Spleen (tissue), 11 donors: ENCODE results near the gene MROH8. TPM values are rescaled to one million over a fixed set of nuclear protein-coding genes. Genes with fewer than 3 reads are reported as not detected.

Experiments used
- DNase-seq: peaks from one replicate; pipeline ENCODE4 v3.0.0-alpha.2; 2020
- H3K27ac ChIP-seq, 8 donors: fragments of 200-600 bp; sonication (generic) in 7 of 8; 1 replicate in 4 of 8; 2 replicates in 4 of 8; pipeline versions ENCODE4 v1.5.0 to v1.8.0; 2016 to 2021; ENCODE audit warnings: inconsistent platforms in 4 of 8, mild to moderate bottlenecking in 4 of 8, moderate library complexity in 1 of 8
- H3K27me3 ChIP-seq, 7 donors: fragments of 200-600 bp; sonication (generic) in 6 of 7; replicated peaks in 1 of 7; 1 replicate in 4 of 7; 2 replicates in 3 of 7; pipeline versions ENCODE4 v1.5.0 to v1.8.0; 2016 to 2021; ENCODE audit warnings: inconsistent platforms in 3 of 7, mild to moderate bottlenecking in 1 of 7
- H3K36me3 ChIP-seq, 6 donors: fragments of 200-600 bp; sonication (generic) in 5 of 6; 1 replicate in 4 of 6; 2 replicates in 2 of 6; pipeline versions ENCODE4 v1.5.0 to v1.8.0; 2016 to 2021; ENCODE audit warnings: inconsistent platforms in 2 of 6
- H3K4me1 ChIP-seq, 6 donors: fragments of 200-600 bp; sonication (generic) in 5 of 6; 1 replicate in 3 of 6; 2 replicates in 3 of 6; pipeline versions ENCODE4 v1.5.0 to v1.8.0; 2016 to 2021; ENCODE audit warnings: inconsistent platforms in 3 of 6
- H3K4me3 ChIP-seq, 8 donors: fragments of 200-600 bp; sonication (generic) in 7 of 8; 1 replicate in 4 of 8; 2 replicates in 4 of 8; pipeline versions ENCODE4 v1.5.0 to v1.8.0; 2016 to 2021; ENCODE audit warnings: inconsistent platforms in 4 of 8, mild to moderate bottlenecking in 4 of 8, moderate library complexity in 2 of 8
- H3K9me3 ChIP-seq, 8 donors: fragments of 200-600 bp; sonication (generic) in 7 of 8; 1 replicate in 4 of 8; 2 replicates in 4 of 8; pipeline versions ENCODE4 v1.5.0 to v1.8.0; 2016 to 2021; ENCODE audit warnings: inconsistent platforms in 4 of 8
- CTCF ChIP-seq, 11 experiments: fragments of 200-600 bp in 7 of 11; fragments of 450-650 bp in 4 of 11; sonication (generic) in 4 of 11; IDR thresholded peaks in 8 of 11; conservative IDR thresholded peaks in 3 of 11; 1 replicate in 7 of 11; 2 replicates in 4 of 11; pipeline versions ENCODE4 v1.4.0 to v1.8.0; 2016 to 2021; ENCODE audit warnings: antibody characterized with exemption in 11 of 11, inconsistent platforms in 4 of 11, mild to moderate bottlenecking in 1 of 11
- POLR2A ChIP-seq, 3 donors: fragments of 450-650 bp; IDR thresholded peaks; one replicate each; pipeline ENCODE4 v1.5.1; 2017; ENCODE audit warnings: antibody characterized with exemption in 3 of 3, mild to moderate bottlenecking in 1 of 3
- POLR2AphosphoS5 ChIP-seq, 3 donors: sonication (generic); formaldehyde crosslinking; IDR thresholded peaks; one replicate each; pipeline ENCODE4 v1.5.1; 2017; ENCODE audit warnings: antibody characterized with exemption in 3 of 3
- WGBS, 5 donors: extraction: QIAGEN DNeasy Blood & Tissue Kit in 3 of 5; methylation state at CpG; one replicate each; pipeline versions ENCODE4 v1.1.5 to v1.1.7; 2013 to 2018; 5-methylcytosine and 5-hydroxymethylcytosine counted together
- intact Hi-C: fragments of 100-400 bp; cut with DNase I; formaldehyde crosslinking; loops from one replicate; pipeline ENCODE4 v1.15.0; 2023; ENCODE audit warnings: low total_unique reads
- polyA plus RNA-seq, 3 donors: library from polyadenylated mRNA; stranded (reverse); fragments of 200-250 nt; gene quantifications; one replicate each; pipeline ENCODE4 v1.2.1, GENCODE V29; 2013
- total RNA-seq, 7 donors: library from RNA; depleted of rRNA in 3 of 7; stranded (reverse); fragments of >200 nt in 3 of 7; fragmentation: NEBNext Ultra II Directional in 4 of 7; extraction: Animal tissue kit (Norgen Biotek cat#: 25700) in 4 of 7; gene quantifications; one replicate each; pipeline versions ENCODE4 v1.1.0 to v1.2.1, GENCODE V29; 2016 to 2021
- donor health status: healthy with polysubstance abuse.
- donor health status: DM: no; HTN: no; CAD: no; lungs with moderate emphysema.
- donor health status: DM: no; HTN: no; CAD: no.
- donor health status: Bipolar disorder and iron deficiency.
- donor health status: healthy.
- donor health status: DM: no; HTN: no; CAD: no.
- donor health status: DM: yes; HTN: yes; CAD: no.

Gene MROH8
- total and polyA plus RNA-seq, 10 donors: 0.97 to 4.0 (median 3.1) TPM

- no peak for DNase-seq
- TF ChIP-seq POLR2AphosphoS5 (IDR thresholded peaks at IDR 0.05) (no peak), POLR2A (IDR thresholded peaks at IDR 0.05) (no peak), CTCF (IDR thresholded peaks at IDR 0.05 in 8 of 11, conservative IDR thresholded peaks at IDR 0.05 in 3 of 11) (no peak)
- intact Hi-C loops: no loop called here
- WGBS, 5 donors: 84 to 92% (median 91%) methylated on average over 6 of the region's 6 CpGs
- Histone ChIP-seq H3K4me3 (no peak overlapping the region), H3K9me3 (no peaks in the 10 kb centered on the region), H3K27me3 (no peaks in the 10 kb centered on the region), H3K27ac (no peak overlapping the region), H3K4me1 (no peaks in the 10 kb centered on the region), H3K36me3 (no peaks in the 10 kb centered on the region)
These were observed 32.1 kb downstream of the MROH8 start for GRCh38 chr20:37147250-37147649.

GRCh38 chr20:37144856-37145404, 34.4 kb downstream of the MROH8 start:
- DNase-seq: no peak
- Histone ChIP-seq H3K27ac (no peak overlapping the region), H3K4me3 (no peak overlapping the region), H3K27me3 (no peaks in the 10 kb centered on the region), H3K36me3 (peaks cover 0 to 4% (median 0%) of the 10 kb centered on the region in 6 donors), H3K9me3 (no peaks in the 10 kb centered on the region), H3K4me1 (no peaks in the 10 kb centered on the region)
- TF ChIP-seq POLR2A (IDR thresholded peaks at IDR 0.05) (no peak), POLR2AphosphoS5 (IDR thresholded peaks at IDR 0.05) (no peak)
- intact Hi-C loops: no loop called here
- 74 to 88% (median 82%) methylated on average over 8 of the region's 8 CpGs for WGBS, 5 donors

- Histone ChIP-seq H3K36me3 (peaks cover 0 to 4% (median 0%) of the 10 kb centered on the region in 6 donors), H3K9me3 (no peaks in the 10 kb centered on the region), H3K4me1 (no peaks in the 10 kb centered on the region), H3K27ac (no peak overlapping the region), H3K4me3 (no peak overlapping the region), H3K27me3 (no peaks in the 10 kb centered on the region)
- intact Hi-C loops: no loop called here
- no peak for DNase-seq
- 89 to 96% (median 93%) methylated on average over 3 of the region's 3 CpGs for WGBS, 5 donors
- TF ChIP-seq POLR2AphosphoS5 (IDR thresholded peaks at IDR 0.05): no peak
- TF ChIP-seq CTCF (IDR thresholded peaks at IDR 0.05 in 8 of 11, conservative IDR thresholded peaks at IDR 0.05 in 3 of 11): no peak
- TF ChIP-seq POLR2A (IDR thresholded peaks at IDR 0.05): no peak
These were observed 36.6 kb downstream of the MROH8 start for GRCh38 chr20:37142708-37143107.

- intact Hi-C loops: no loop called here
- no peak for DNase-seq
- no peaks in the 10 kb centered on the region for H3K4me1 ChIP-seq
- H3K36me3 ChIP-seq: peaks cover 0 to 4% (median 0%) of the 10 kb centered on the region in 6 donors
- H3K27me3 ChIP-seq: no peaks in the 10 kb centered on the region
- WGBS, 5 donors: 95 to 97% (median 95%) methylated on average over 4 of the region's 4 CpGs
- TF ChIP-seq CTCF (IDR thresholded peaks at IDR 0.05 in 8 of 11, conservative IDR thresholded peaks at IDR 0.05 in 3 of 11): no peak
- TF ChIP-seq POLR2A (IDR thresholded peaks at IDR 0.05): no peak
- no peak for TF ChIP-seq POLR2AphosphoS5 (IDR thresholded peaks at IDR 0.05)
- no peaks in the 10 kb centered on the region for H3K9me3 ChIP-seq
- no peak overlapping the region for H3K27ac ChIP-seq
- no peak overlapping the region for H3K4me3 ChIP-seq
These were observed 41.8 kb downstream of the MROH8 start for GRCh38 chr20:37137547-37137946.

GRCh38 chr20:37133952-37134351, 45.4 kb downstream of the MROH8 start:
- intact Hi-C loops: no loop called here

More at GRCh38 chr20:37133952-37134351, 45.4 kb downstream of the MROH8 start:
- Histone ChIP-seq H3K27me3 (no peaks in the 10 kb centered on the region), H3K4me1 (no peaks in the 10 kb centered on the region), H3K4me3 (no peak overlapping the region), H3K27ac (no peak overlapping the region), H3K9me3 (no peaks in the 10 kb centered on the region), H3K36me3 (no peaks in the 10 kb centered on the region)
- WGBS, 5 donors: 87 to 98% (median 92%) methylated on average over 2 of the region's 2 CpGs
- no peak for DNase-seq
- no peak for TF ChIP-seq CTCF (IDR thresholded peaks at IDR 0.05 in 8 of 11, conservative IDR thresholded peaks at IDR 0.05 in 3 of 11)
- TF ChIP-seq POLR2A (IDR thresholded peaks at IDR 0.05): no peak
- no peak for TF ChIP-seq POLR2AphosphoS5 (IDR thresholded peaks at IDR 0.05)
